ENCODE data around the gene UBC.
"Not testable (repeated sequence)": the region's sequence is repeated elsewhere in the genome, so short reads cannot be mapped to it uniquely, and the experiment has no call there.

- not testable (repeated sequence) for TF ChIP-seq CTCF (conservative IDR thresholded peaks at IDR 0.05; ENCODE audit: low read depth, low read length); EZH2 (IDR thresholded peaks at IDR 0.05; ENCODE audit: borderline replicate concordance, low read depth, low read length, poor library complexity, severe bottlenecking)
Observed at GRCh38 chr12:124900345-124900795, 14.1 kb downstream of the UBC start.

Data from A673 (cell line).